Adrenal gland (tissue), 12 donors: ENCODE results near the gene PIAS1. TPM values are rescaled to one million over a fixed set of nuclear protein-coding genes. Genes with fewer than 3 reads are reported as not detected.

ENCODE experiments used
- DNase-seq, 7 donors: peaks; one replicate each; pipeline ENCODE4 v3.0.0-alpha.2; 2019 to 2020
- H3K27ac ChIP-seq, 5 donors: fragments of 200-600 bp; sonication (generic) in 4 of 5; 1 replicate in 3 of 5; 2 replicates in 2 of 5; pipeline versions ENCODE4 v1.5.1 to v1.8.0; 2016 to 2020; ENCODE audit warnings: mild to moderate bottlenecking in 1 of 5
- H3K27me3 ChIP-seq: fragments of 200-600 bp; 2 replicates; pipeline ENCODE4 v1.8.0; 2021
- H3K36me3 ChIP-seq, 2 donors: fragments of 200-600 bp; replicated peaks in 1 of 2; 1 replicate in 1 of 2; 2 replicates in 1 of 2; pipeline versions ENCODE4 v1.5.1 to v1.8.0; 2018 to 2022
- H3K4me1 ChIP-seq, 2 donors: fragments of 200-600 bp; replicated peaks in 1 of 2; 1 replicate in 1 of 2; 2 replicates in 1 of 2; pipeline versions ENCODE4 v1.5.1 to v1.8.0; 2018 to 2021
- H3K4me3 ChIP-seq, 4 donors: fragments of 200-600 bp; sonication (generic) in 3 of 4; one replicate each; pipeline ENCODE4 v1.5.1; 2016 to 2018
- H3K9me3 ChIP-seq, 3 donors: fragments of 200-600 bp; sonication (generic) in 1 of 3; replicated peaks in 1 of 3; 1 replicate in 2 of 3; 2 replicates in 1 of 3; pipeline versions ENCODE4 v1.5.1 to v1.8.0; 2016 to 2021
- POLR2A ChIP-seq, 2 donors: fragments of 450-650 bp; IDR thresholded peaks; one replicate each; pipeline ENCODE4 v1.6.1; 2017; ENCODE audit warnings: antibody characterized with exemption in 2 of 2, mild to moderate bottlenecking in 2 of 2, moderate library complexity in 1 of 2
- WGBS, 4 donors: extraction: QIAGEN DNeasy Blood & Tissue Kit in 2 of 4; methylation state at CpG; one replicate each; pipeline versions ENCODE4 v1.1.5 to v1.1.7; 2013 to 2017; 5-methylcytosine and 5-hydroxymethylcytosine counted together
- intact Hi-C, 2 donors: fragments of 100-400 bp; cut with DNase I; formaldehyde crosslinking; loops; one replicate each; pipeline versions ENCODE4 v1.14.1 to v1.15.0; 2022 to 2023
- polyA plus RNA-seq, 3 donors: library from polyadenylated mRNA; stranded (reverse); fragments of 200-250 nt in 2 of 3; fragments of 350-450 nt in 1 of 3; fragmentation: Illumina TruSeq in 1 of 3; extraction: RNeasy Lipid Tissue Mini Kit (QIAGEN cat#74804) in 1 of 3; gene quantifications; one replicate each; pipeline ENCODE4 v1.2.3, GENCODE V29; 2013 to 2014
- total RNA-seq, 9 donors: library from RNA; depleted of rRNA in 4 of 9; stranded (reverse); fragments of >200 nt in 4 of 9; fragments of 120-200 nt in 1 of 9; fragmentation: NEBNext Ultra II Directional in 1 of 9; extraction: Animal tissue kit (Norgen Biotek cat#: 25700) in 1 of 9; gene quantifications; one replicate each; pipeline versions ENCODE4 v1.1.0 to v1.2.4, GENCODE V29; 2013 to 2023
- TF ChIP-seq, protein P1 (sequence below), 6 experiments: fragments of 450-650 bp in 4 of 6; fragments of 200-600 bp in 2 of 6; sonication (generic) in 1 of 6; IDR thresholded peaks; 1 replicate in 5 of 6; 2 replicates in 1 of 6; pipeline versions ENCODE4 v1.5.1 to v1.8.0; 2016 to 2021; ENCODE audit warnings: antibody characterized with exemption in 6 of 6, mild to moderate bottlenecking in 2 of 6, moderate library complexity in 1 of 6
- donor health status: healthy with polysubstance abuse.
- donor health status: Bipolar disorder and iron deficiency.
- donor health status: DM: yes; HTN: yes; CAD: no.
- donor health status: DM: no; HTN: no; CAD: no.
- donor health status: DM: no; HTN: no; CAD: no.
- donor health status: DM: yes; HTN: yes; CAD: no.

The PIAS1 gene
- total and polyA plus RNA-seq, 12 donors, result 12.7 to 60.0 (median 38.8) TPM

GRCh38 chr15:68192804-68193486 lies 138.8 kb downstream of the PIAS1 start:
- Histone ChIP-seq H3K27ac (no peak overlapping the region), H3K36me3 (peaks cover 0 to 24% of the 10 kb centered on the region in 2 donors), H3K4me3 (no peak overlapping the region), H3K9me3 (no peaks in the 10 kb centered on the region), H3K4me1 (peaks cover 4% of the 10 kb centered on the region in 2 donors), H3K27me3 (no peaks in the 10 kb centered on the region)
- DNase-seq, result no peak
- intact Hi-C loops, result no loop called here
- TF ChIP-seq, protein P1, sequence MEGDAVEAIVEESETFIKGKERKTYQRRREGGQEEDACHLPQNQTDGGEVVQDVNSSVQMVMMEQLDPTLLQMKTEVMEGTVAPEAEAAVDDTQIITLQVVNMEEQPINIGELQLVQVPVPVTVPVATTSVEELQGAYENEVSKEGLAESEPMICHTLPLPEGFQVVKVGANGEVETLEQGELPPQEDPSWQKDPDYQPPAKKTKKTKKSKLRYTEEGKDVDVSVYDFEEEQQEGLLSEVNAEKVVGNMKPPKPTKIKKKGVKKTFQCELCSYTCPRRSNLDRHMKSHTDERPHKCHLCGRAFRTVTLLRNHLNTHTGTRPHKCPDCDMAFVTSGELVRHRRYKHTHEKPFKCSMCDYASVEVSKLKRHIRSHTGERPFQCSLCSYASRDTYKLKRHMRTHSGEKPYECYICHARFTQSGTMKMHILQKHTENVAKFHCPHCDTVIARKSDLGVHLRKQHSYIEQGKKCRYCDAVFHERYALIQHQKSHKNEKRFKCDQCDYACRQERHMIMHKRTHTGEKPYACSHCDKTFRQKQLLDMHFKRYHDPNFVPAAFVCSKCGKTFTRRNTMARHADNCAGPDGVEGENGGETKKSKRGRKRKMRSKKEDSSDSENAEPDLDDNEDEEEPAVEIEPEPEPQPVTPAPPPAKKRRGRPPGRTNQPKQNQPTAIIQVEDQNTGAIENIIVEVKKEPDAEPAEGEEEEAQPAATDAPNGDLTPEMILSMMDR (IDR thresholded peaks at IDR 0.05), result no peak
- no peak for TF ChIP-seq POLR2A (IDR thresholded peaks at IDR 0.05)
- 93 to 99% (median 96%) methylated on average over 3 to 5 of the region's 5 CpGs for WGBS, 4 donors

DNA sequence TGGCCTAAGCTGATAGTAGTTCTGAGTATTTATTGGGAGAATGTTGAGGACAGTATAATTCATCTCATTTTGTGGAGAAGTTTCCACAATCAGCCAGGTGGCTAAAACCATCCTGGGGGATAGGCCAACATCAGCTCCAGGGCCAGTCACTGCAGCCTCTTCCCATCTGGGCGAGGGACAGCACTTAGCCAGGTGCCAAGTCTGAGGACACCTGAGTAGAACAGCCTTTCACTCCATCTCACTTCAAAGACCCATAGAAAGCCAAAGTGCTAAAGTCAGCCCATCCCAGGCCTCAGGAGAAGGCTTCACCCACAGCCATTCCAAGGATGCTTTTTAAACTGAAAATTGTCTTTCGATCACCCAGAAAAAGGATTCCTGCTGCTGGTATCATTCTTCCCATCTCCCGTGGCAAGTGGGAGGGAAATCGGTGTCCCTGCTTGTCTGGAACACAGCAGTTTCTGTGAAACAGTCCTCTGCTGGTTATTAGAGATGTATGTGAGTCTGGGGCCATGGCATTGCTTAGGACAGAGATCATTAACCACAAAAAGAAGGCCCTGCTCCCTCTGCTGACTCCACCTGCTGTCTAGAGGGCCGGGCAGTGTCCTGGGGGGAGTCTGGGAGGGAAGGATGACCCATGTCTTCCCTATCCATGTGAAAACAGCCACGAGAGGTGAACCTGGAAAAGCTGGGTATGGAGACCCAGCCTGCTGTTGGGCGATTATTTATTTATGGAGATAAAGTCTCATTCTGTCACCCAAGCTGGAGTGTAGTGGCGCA lies 141.4 kb downstream of the PIAS1 start:
- intact Hi-C loops, result no loop called here
- Histone ChIP-seq H3K27ac (no peak overlapping the region), H3K27me3 (no peaks in the 10 kb centered on the region), H3K36me3 (peaks cover 0 to 24% of the 10 kb centered on the region in 2 donors), H3K4me1 (peaks cover 10 to 14% of the 10 kb centered on the region in 2 donors), H3K9me3 (no peaks in the 10 kb centered on the region), H3K4me3 (no peak overlapping the region)
- TF ChIP-seq, protein P1 (IDR thresholded peaks at IDR 0.05), result no peak
- no peak for TF ChIP-seq POLR2A (IDR thresholded peaks at IDR 0.05)
- no peak for DNase-seq
- 91 to 97% (median 95%) methylated on average over 7 to 8 of the region's 8 CpGs for WGBS, 4 donors

GRCh38 chr15:68196445-68197169 lies 142.5 kb downstream of the PIAS1 start:
- Histone ChIP-seq H3K4me3 (no peak overlapping the region), H3K4me1 (peaks cover 14 to 23% of the 10 kb centered on the region in 2 donors), H3K36me3 (peaks cover 0 to 24% of the 10 kb centered on the region in 2 donors), H3K9me3 (no peaks in the 10 kb centered on the region), H3K27ac (no peak overlapping the region), H3K27me3 (no peaks in the 10 kb centered on the region)
- 85 to 90% (median 87%) methylated on average over 11 to 17 of the region's 17 CpGs for WGBS, 4 donors
- intact Hi-C loops, result no loop called here
- DNase-seq, result peak in 1 of 7 donors; percentile 48
- TF ChIP-seq, protein P1 (IDR thresholded peaks at IDR 0.05), result no peak
- no peak for TF ChIP-seq POLR2A (IDR thresholded peaks at IDR 0.05)

DNA sequence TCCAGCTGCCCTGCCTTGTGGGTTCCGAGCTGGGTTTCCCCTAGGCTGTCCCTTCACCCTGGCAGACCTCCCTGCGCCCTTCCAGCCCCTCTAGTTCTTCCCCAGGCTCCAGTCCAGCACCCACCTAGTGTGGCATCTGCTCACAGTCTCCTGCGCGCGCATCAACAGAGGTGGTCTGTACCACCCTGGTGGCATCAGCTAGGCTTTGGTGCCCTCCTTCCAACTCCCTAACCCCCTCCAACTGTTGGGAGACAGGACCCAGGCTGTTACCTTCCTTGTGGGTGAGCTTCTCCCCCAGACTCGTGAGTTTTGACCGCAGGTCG lies 143.0 kb downstream of the PIAS1 start:
- TF ChIP-seq, protein P1 (IDR thresholded peaks at IDR 0.05), result no peak
- TF ChIP-seq POLR2A (IDR thresholded peaks at IDR 0.05), result no peak
- intact Hi-C loops, result no loop called here
- WGBS, 4 donors, result 96 to 100% (median 97%) methylated on average over 6 to 8 of the region's 8 CpGs
- peak in 1 of 7 donors; percentile 49 for DNase-seq
- no peaks in the 10 kb centered on the region for H3K9me3 ChIP-seq
- H3K4me3 ChIP-seq, result no peak overlapping the region
- peaks cover 14 to 23% of the 10 kb centered on the region in 2 donors for H3K4me1 ChIP-seq
- no peak overlapping the region for H3K27ac ChIP-seq
- H3K27me3 ChIP-seq, result no peaks in the 10 kb centered on the region
- peaks cover 0 to 19% of the 10 kb centered on the region in 2 donors for H3K36me3 ChIP-seq
